CD14-positive monocyte (primary cell): ENCODE measurements around the gene ATP23. TPM values are rescaled to one million over a fixed set of nuclear protein-coding genes. Genes with fewer than 3 reads are reported as not detected.

ENCODE experiments used
- DNase-seq, 3 donors: peaks; one replicate each; pipeline ENCODE4 v3.0.0-alpha.2; 2011 to 2022
- H2AFZ ChIP-seq: 2 replicates; pipeline ENCODE4 v1.6.0; 2012; ENCODE audit warnings: mild to moderate bottlenecking, low read depth, low read length, inconsistent platforms; ENCODE audit not compliant: insufficient read depth, poor library complexity, severe bottlenecking
- H3K27ac ChIP-seq, 2 donors: 1 replicate in 1 of 2; 2 replicates in 1 of 2; pipeline ENCODE4 v1.5.1; 2012 to 2013; ENCODE audit warnings: low read length in 2 of 2, control low read depth in 1 of 2, inconsistent platforms in 1 of 2, low read depth in 1 of 2, mild to moderate bottlenecking in 1 of 2
- H3K27me3 ChIP-seq, 2 donors: one replicate each; pipeline versions ENCODE4 v1.6.0 to v1.6.1; 2011 to 2013; ENCODE audit warnings: low read length in 2 of 2; ENCODE audit not compliant: control insufficient read depth in 2 of 2, insufficient read depth in 2 of 2
- H3K36me3 ChIP-seq, 2 donors: replicated peaks in 1 of 2; 1 replicate in 1 of 2; 2 replicates in 1 of 2; pipeline versions ENCODE4 v1.5.1 to v1.6.1; 2012 to 2013; ENCODE audit warnings: low read length in 2 of 2, control low read depth in 1 of 2, inconsistent platforms in 1 of 2, mild to moderate bottlenecking in 1 of 2; ENCODE audit not compliant: insufficient read depth in 2 of 2, control insufficient read depth in 1 of 2
- H3K4me1 ChIP-seq, 2 donors: 1 replicate in 1 of 2; 2 replicates in 1 of 2; pipeline versions ENCODE4 v1.5.1 to v1.6.1; 2012 to 2013; ENCODE audit warnings: low read length in 2 of 2, control low read depth in 1 of 2, inconsistent platforms in 1 of 2, mild to moderate bottlenecking in 1 of 2, moderate library complexity in 1 of 2; ENCODE audit not compliant: insufficient read depth in 2 of 2, control insufficient read depth in 1 of 2
- H3K4me2 ChIP-seq: replicated peaks from 2 replicates; pipeline ENCODE3; 2012; ENCODE audit warnings: low read length, moderate library complexity, mild to moderate bottlenecking; ENCODE audit not compliant: poor library complexity, severe bottlenecking; ENCODE audit errors: extremely low read depth
- H3K4me3 ChIP-seq, 3 experiments: fragments of 200-600 bp in 1 of 3; sonication (generic) in 1 of 3; replicated peaks in 1 of 3; 1 replicate in 2 of 3; 2 replicates in 1 of 3; pipeline ENCODE4 v1.5.1; 2011 to 2013; ENCODE audit warnings: low read length in 3 of 3, mild to moderate bottlenecking in 3 of 3, control low read depth in 2 of 3, low read depth in 2 of 3, inconsistent platforms in 1 of 3, moderate library complexity in 1 of 3
- H3K79me2 ChIP-seq: 2 replicates; pipeline ENCODE4 v1.6.0; 2012; ENCODE audit warnings: mild to moderate bottlenecking, control low read depth, inconsistent platforms, low read length, moderate library complexity; ENCODE audit not compliant: insufficient read depth
- H3K9ac ChIP-seq: 2 replicates; pipeline ENCODE4 v1.6.0; 2017; ENCODE audit warnings: low read length, mild to moderate bottlenecking; ENCODE audit not compliant: insufficient read depth, poor library complexity, severe bottlenecking
- H3K9me3 ChIP-seq, 2 donors: replicated peaks in 1 of 2; 1 replicate in 1 of 2; 2 replicates in 1 of 2; pipeline versions ENCODE4 v1.5.1 to v1.6.1; 2012 to 2013; ENCODE audit warnings: low read length in 2 of 2, control low read depth in 1 of 2; ENCODE audit not compliant: control insufficient read depth in 1 of 2, insufficient read depth in 1 of 2
- H4K20me1 ChIP-seq: 2 replicates; pipeline ENCODE4 v1.6.0; 2012; ENCODE audit warnings: mild to moderate bottlenecking, low read length, control low read depth, moderate library complexity; ENCODE audit not compliant: insufficient read depth
- H3K27ac Mint-ChIP-seq, 7 donors: one replicate each; pipeline ENCODE4 v1.8.0; 2020; ENCODE audit warnings: mild to moderate bottlenecking in 7 of 7, mixed read lengths in 7 of 7, moderate library complexity in 6 of 7, inconsistent platforms in 2 of 7
- H3K27me3 Mint-ChIP-seq, 3 donors: one replicate each; pipeline ENCODE4 v1.8.0; 2021 to 2022; ENCODE audit warnings: low read depth in 3 of 3, mild to moderate bottlenecking in 3 of 3, mixed read lengths in 3 of 3, moderate library complexity in 3 of 3, inconsistent platforms in 1 of 3
- H3K36me3 Mint-ChIP-seq, 2 donors: one replicate each; pipeline ENCODE4 v1.8.0; 2020; ENCODE audit warnings: mixed read lengths in 2 of 2, inconsistent platforms in 1 of 2, mild to moderate bottlenecking in 1 of 2
- H3K4me1 Mint-ChIP-seq: one replicate; pipeline ENCODE4 v1.8.0; 2020; ENCODE audit warnings: mild to moderate bottlenecking, mixed read lengths
- H3K4me3 Mint-ChIP-seq, 2 donors: one replicate each; pipeline ENCODE4 v1.8.0; 2020; ENCODE audit warnings: mild to moderate bottlenecking in 2 of 2, mixed read lengths in 2 of 2, moderate library complexity in 1 of 2
- H3K9me3 Mint-ChIP-seq, 7 donors: one replicate each; pipeline ENCODE4 v1.8.0; 2020 to 2022; ENCODE audit warnings: mixed read lengths in 7 of 7, mild to moderate bottlenecking in 6 of 7, moderate library complexity in 6 of 7, inconsistent platforms in 2 of 7
- CTCF ChIP-seq: fragments of 200-600 bp; IDR thresholded peaks from one replicate; pipeline ENCODE4 v1.8.0; 2022; ENCODE audit warnings: antibody characterized with exemption, mild to moderate bottlenecking
- WGBS: methylation state at CpG from one replicate; pipeline ENCODE4 v1.1.5; 2013; ENCODE audit warnings: missing lambda C conversion rate; ENCODE audit not compliant: insufficient coverage; 5-methylcytosine and 5-hydroxymethylcytosine counted together
- intact Hi-C, 2 donors: fragments of 100-400 bp; cut with micrococcal nuclease; formaldehyde crosslinking; loops; one replicate each; pipeline versions ENCODE4 v1.15.0 to v1.15.1; 2023
- polyA plus RNA-seq, 3 donors: library from polyadenylated mRNA; depleted of rRNA in 1 of 3; unstranded in 2 of 3; stranded (reverse) in 1 of 3; fragments of 300-500 nt in 2 of 3; fragments of >200 nt in 1 of 3; fragmentation: Illumina TruSeq in 2 of 3; gene quantifications; 1 replicate in 2 of 3; 2 replicates in 1 of 3; pipeline ENCODE4 v1.2.3, GENCODE V29; 2012 to 2021

ATP23 gene
- polyA plus RNA-seq, 3 donors = 12.4 to 27.5 (median 24.8) TPM

- Histone ChIP-seq H3K27ac (no peak overlapping the region), H3K4me2 (no peak overlapping the region), H3K9me3 (no peaks in the 10 kb centered on the region), H3K9ac (no peak overlapping the region), H4K20me1 (no peaks in the 10 kb centered on the region), H3K4me1 (peaks cover 0 to 2% of the 10 kb centered on the region in 2 donors), H3K4me3 (no peak overlapping the region), H3K79me2 (no peaks in the 10 kb centered on the region), H2AFZ (no peak overlapping the region), H3K36me3 (no peaks in the 10 kb centered on the region), H3K27me3 (no peaks in the 10 kb centered on the region)
- peaks cover 0 to 13% (median 6%) of the 10 kb centered on the region in 7 donors for H3K9me3 Mint-ChIP-seq
- intact Hi-C loops = no loop called here
- DNase-seq = peak in 1 of 3 donors; percentile 0
- H3K4me1 Mint-ChIP-seq = peaks cover 10% of the 10 kb centered on the region
- H3K4me3 Mint-ChIP-seq = no peak overlapping the region
- H3K36me3 Mint-ChIP-seq = no peaks in the 10 kb centered on the region
- TF ChIP-seq CTCF = peak; percentile 70
- H3K27me3 Mint-ChIP-seq = peaks cover 0 to under 1% (median 0%) of the 10 kb centered on the region in 3 donors
- H3K27ac Mint-ChIP-seq = no peak overlapping the region
- 86% methylated on average over 1 of the region's 6 CpGs for WGBS
These were observed 41.9 kb downstream of the ATP23 start for GRCh38 chr12:57983146-57983857.

GRCh38 chr12:57983858-57984505, 42.6 kb downstream of the ATP23 start:
- TF ChIP-seq CTCF = no peak
- Histone ChIP-seq H2AFZ (no peak overlapping the region), H3K27me3 (no peaks in the 10 kb centered on the region), H3K4me1 (peaks cover 0 to 2% of the 10 kb centered on the region in 2 donors), H3K27ac (no peak overlapping the region), H3K9me3 (no peaks in the 10 kb centered on the region), H4K20me1 (no peaks in the 10 kb centered on the region), H3K4me2 (no peak overlapping the region), H3K79me2 (no peaks in the 10 kb centered on the region), H3K9ac (no peak overlapping the region), H3K36me3 (no peaks in the 10 kb centered on the region), H3K4me3 (no peak overlapping the region)
- intact Hi-C loops = no loop called here
- no peak for DNase-seq
- H3K4me1 Mint-ChIP-seq = peaks cover 10% of the 10 kb centered on the region
- H3K36me3 Mint-ChIP-seq = no peaks in the 10 kb centered on the region
- no peaks in the 10 kb centered on the region for H3K27me3 Mint-ChIP-seq
- H3K27ac Mint-ChIP-seq = no peak overlapping the region
- peaks cover 0 to 10% (median 6%) of the 10 kb centered on the region in 7 donors for H3K9me3 Mint-ChIP-seq
- 94% methylated on average over 3 of the region's 6 CpGs for WGBS
- H3K4me3 Mint-ChIP-seq = no peak overlapping the region
